Body of pancreas (tissue), 4 donors: Measurements from ENCODE around the gene IWS1. TPM values are rescaled to one million over a fixed set of nuclear protein-coding genes. Genes with fewer than 3 reads are reported as not detected.

Experiments
- ATAC-seq: fragments of 150-250 bp; one replicate; pipeline ENCODE4 v1.9.1; 2016
- DNase-seq, 4 donors: peaks; one replicate each; pipeline ENCODE4 v3.0.0-alpha.2; 2019
- H3K27ac ChIP-seq, 4 donors: fragments of 200-600 bp; sonication (generic); 1 replicate in 3 of 4; 2 replicates in 1 of 4; pipeline versions ENCODE4 v1.5.1 to v1.6.1; 2016 to 2019; ENCODE audit warnings: mild to moderate bottlenecking in 1 of 4, mixed read lengths in 1 of 4, moderate library complexity in 1 of 4
- H3K27me3 ChIP-seq, 2 donors: fragments of 200-600 bp; sonication (generic); one replicate each; pipeline ENCODE4 v1.6.0; 2016; ENCODE audit warnings: mild to moderate bottlenecking in 1 of 2
- H3K36me3 ChIP-seq, 2 donors: fragments of 200-600 bp; sonication (generic); replicated peaks in 1 of 2; 2 replicates each; pipeline ENCODE4 v1.5.1; 2016; ENCODE audit warnings: low read depth in 2 of 2; ENCODE audit not compliant: insufficient read depth in 1 of 2
- H3K4me1 ChIP-seq: fragments of 200-600 bp; sonication (generic); one replicate; pipeline ENCODE4 v1.6.0; 2016
- H3K4me3 ChIP-seq, 2 donors: fragments of 200-600 bp; sonication (generic); 1 replicate in 1 of 2; 2 replicates in 1 of 2; pipeline ENCODE4 v1.5.1; 2016 to 2019
- H3K9me3 ChIP-seq, 3 donors: fragments of 200-600 bp; sonication (generic); 1 replicate in 2 of 3; 2 replicates in 1 of 3; pipeline ENCODE4 v1.5.1; 2016
- POLR2A ChIP-seq, 3 donors: fragments of 450-650 bp; IDR thresholded peaks; one replicate each; pipeline ENCODE4 v1.6.1; 2016; ENCODE audit warnings: antibody characterized with exemption in 3 of 3, mild to moderate bottlenecking in 2 of 3
- WGBS, 2 donors: methylation state at CpG; one replicate each; pipeline ENCODE4 v1.1.5; 2017; 5-methylcytosine and 5-hydroxymethylcytosine counted together
- intact Hi-C: fragments of 100-400 bp; cut with DNase I; formaldehyde crosslinking; loops from one replicate; pipeline ENCODE4 v1.15.1; 2023
- total RNA-seq, 2 donors: library from RNA; depleted of rRNA; stranded (reverse); fragments of >200 nt; gene quantifications; one replicate each; pipeline ENCODE4 v1.1.0, GENCODE V29; 2016
- TF ChIP-seq, protein P1 (sequence below), 7 experiments: fragments of 450-650 bp in 4 of 7; fragments of 200-600 bp in 3 of 7; sonication (generic) in 3 of 7; IDR thresholded peaks; one replicate each; pipeline ENCODE4 v1.5.1; 2016 to 2019; ENCODE audit warnings: antibody characterized with exemption in 7 of 7

The IWS1 gene
- total RNA-seq, 2 donors from 2014 or later = 25.9 to 26.7 TPM

DNA sequence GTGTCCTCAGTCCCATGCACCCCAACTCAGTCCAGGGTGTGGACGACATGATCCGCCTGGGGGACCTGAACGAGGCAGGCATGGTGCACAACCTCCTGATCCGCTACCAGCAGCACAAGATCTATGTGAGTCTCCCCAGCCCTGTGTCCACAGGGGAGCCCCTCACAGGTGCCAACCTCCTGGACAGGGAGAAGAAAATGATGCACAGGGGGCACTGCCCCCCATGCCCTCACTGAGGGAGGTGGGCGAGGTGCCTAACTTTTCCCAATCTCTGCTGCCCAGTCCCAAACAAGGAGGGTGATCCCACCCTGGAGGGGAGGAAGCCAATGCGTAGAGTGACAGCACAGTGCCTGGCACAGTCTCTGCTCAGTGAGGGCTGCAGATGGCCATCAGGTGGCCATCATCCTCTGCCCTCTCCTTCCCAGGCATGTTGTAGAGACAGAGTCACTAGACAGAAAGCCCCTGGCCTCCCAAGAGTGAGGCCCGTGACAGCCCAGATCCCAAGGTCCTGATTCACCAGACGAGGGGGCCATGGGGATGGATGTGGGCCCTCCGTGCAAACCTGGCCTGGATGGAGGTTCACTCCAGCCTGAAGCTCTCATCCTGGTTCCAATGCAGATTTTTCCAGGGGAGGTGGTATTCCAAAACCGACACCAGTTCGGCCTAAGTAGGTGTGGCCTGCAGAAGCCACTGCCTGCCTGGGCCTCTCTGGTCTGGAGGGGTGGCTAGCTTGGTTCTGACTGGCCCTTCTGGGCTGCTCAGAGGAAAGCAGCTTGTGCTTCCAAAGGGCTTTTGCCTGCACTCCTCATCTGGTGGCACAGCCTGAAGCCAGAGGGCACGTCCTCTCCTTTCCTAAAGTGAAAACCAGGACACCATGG is 39.2 kb upstream of the IWS1 start:
- ATAC-seq = no peak
- H3K27me3 ChIP-seq = no peaks in the 10 kb centered on the region
- H3K36me3 ChIP-seq = no peaks in the 10 kb centered on the region
- no peaks in the 10 kb centered on the region for H3K9me3 ChIP-seq
- no peak overlapping the region for H3K27ac ChIP-seq
- intact Hi-C loops = no loop called here
- no peak for TF ChIP-seq POLR2A (IDR thresholded peaks at IDR 0.05)
- TF ChIP-seq, protein P1, sequence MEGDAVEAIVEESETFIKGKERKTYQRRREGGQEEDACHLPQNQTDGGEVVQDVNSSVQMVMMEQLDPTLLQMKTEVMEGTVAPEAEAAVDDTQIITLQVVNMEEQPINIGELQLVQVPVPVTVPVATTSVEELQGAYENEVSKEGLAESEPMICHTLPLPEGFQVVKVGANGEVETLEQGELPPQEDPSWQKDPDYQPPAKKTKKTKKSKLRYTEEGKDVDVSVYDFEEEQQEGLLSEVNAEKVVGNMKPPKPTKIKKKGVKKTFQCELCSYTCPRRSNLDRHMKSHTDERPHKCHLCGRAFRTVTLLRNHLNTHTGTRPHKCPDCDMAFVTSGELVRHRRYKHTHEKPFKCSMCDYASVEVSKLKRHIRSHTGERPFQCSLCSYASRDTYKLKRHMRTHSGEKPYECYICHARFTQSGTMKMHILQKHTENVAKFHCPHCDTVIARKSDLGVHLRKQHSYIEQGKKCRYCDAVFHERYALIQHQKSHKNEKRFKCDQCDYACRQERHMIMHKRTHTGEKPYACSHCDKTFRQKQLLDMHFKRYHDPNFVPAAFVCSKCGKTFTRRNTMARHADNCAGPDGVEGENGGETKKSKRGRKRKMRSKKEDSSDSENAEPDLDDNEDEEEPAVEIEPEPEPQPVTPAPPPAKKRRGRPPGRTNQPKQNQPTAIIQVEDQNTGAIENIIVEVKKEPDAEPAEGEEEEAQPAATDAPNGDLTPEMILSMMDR (IDR thresholded peaks at IDR 0.05) = no peak
- no peak for DNase-seq
- no peak overlapping the region for H3K4me3 ChIP-seq
- H3K4me1 ChIP-seq = no peaks in the 10 kb centered on the region
- WGBS, 2 donors = 93 to 94% methylated on average over 3 to 12 of the region's 12 CpGs

DNA sequence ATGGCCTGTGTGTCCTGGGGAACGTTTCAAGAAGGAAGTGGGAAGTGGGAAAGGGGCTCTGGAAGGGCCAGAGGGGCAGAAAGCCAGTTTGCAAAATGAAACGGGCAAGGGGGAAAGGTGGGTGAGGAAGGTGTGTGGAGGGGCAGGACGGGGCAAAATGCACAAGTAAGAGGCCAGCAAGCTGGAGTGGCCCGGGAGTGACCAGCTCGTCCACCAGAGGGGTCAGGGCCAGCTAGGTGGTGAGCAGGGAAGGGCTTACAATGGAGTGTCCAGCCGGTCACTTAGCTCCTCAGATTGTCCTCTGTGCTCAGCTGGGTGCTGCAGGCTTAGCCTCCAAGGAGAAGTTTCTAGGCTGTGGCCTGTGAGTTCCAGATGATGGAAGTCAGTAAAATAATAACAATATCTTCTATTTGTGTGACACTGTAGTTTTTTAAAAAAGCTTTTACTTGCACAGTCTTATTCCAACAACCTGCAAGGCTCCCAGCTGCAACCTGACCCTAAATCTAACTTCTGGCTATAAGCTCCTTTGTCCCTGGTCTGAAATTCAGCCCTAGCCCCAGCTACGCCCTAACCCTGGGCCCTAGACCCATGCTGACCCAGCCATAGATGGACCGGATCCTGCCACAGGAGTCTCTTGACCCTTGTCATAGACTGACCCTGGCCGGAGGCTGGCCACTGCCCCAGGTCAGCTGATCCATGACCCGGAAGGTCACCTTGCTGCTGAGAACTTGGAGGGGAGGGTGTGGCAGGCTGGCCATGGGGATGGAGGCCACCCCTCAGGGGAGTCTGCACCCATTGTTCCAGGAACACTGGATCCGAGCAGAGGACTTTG is 38.4 kb upstream of the IWS1 start:
- Histone ChIP-seq H3K9me3 (no peaks in the 10 kb centered on the region), H3K36me3 (no peaks in the 10 kb centered on the region), H3K4me1 (no peaks in the 10 kb centered on the region), H3K4me3 (no peak overlapping the region), H3K27me3 (no peaks in the 10 kb centered on the region), H3K27ac (no peak overlapping the region)
- TF ChIP-seq, protein P1 (IDR thresholded peaks at IDR 0.05) = no peak
- TF ChIP-seq POLR2A (IDR thresholded peaks at IDR 0.05) = no peak
- intact Hi-C loops = no loop called here
- 72 to 83% methylated on average over 7 to 11 of the region's 11 CpGs for WGBS, 2 donors
- ATAC-seq (no peak), DNase-seq (no peak)

DNA sequence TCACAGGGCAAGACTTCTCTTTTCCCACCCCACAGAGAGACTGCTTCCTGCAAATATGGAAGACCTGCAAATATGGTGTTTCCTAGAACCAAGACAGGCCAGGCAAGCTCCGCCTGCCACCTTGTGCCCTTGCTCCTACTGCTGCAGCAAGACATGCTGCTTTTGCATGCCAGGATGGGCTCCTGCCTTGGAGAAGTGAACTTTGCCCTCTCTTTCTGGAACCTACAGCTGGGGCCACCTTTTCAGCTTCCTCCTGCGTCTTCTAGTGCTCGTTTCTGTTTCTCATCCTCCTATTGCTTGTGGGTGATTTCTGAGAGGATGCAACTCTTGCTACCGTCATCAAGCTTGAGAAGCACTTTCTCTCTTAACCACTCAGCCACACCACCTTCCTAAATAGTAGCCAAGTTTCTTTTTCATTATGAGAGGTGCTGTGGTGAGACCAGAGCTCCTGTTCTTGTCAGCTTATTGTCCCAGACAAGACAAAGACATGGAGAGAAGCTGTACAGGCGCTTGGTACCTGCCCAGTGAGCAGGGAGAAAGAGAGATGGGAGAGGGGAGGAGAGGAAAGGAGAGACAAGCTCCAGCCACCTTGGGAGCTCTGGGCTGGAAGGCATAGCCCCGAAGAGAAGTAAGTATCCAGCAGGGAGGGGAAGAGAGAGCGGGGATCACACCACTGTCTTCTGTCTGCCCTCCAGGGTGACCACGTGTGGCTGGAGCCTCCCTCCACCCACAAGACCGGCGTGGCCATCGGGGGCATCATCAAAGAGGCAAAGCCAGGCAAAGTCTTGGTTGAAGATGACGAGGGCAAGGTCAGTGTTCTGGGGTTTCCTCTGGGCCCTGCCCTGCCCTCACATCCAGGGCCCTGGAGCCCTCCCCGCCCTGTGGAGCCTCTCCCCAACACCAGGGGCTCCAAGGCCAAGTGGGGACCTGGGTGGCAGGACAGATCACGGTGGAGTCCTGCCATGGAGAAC is 37.5 kb upstream of the IWS1 start:
- ATAC-seq (no peak), DNase-seq (no peak)
- intact Hi-C loops = no loop called here
- WGBS, 2 donors = 72 to 73% methylated on average over 14 of the region's 14 CpGs
- Histone ChIP-seq H3K27me3 (no peaks in the 10 kb centered on the region), H3K4me1 (no peaks in the 10 kb centered on the region), H3K27ac (no peak overlapping the region), H3K9me3 (no peaks in the 10 kb centered on the region), H3K36me3 (no peaks in the 10 kb centered on the region), H3K4me3 (no peak overlapping the region)
- TF ChIP-seq, protein P1 (IDR thresholded peaks at IDR 0.05) = no peak
- TF ChIP-seq POLR2A (IDR thresholded peaks at IDR 0.05) = no peak

DNA sequence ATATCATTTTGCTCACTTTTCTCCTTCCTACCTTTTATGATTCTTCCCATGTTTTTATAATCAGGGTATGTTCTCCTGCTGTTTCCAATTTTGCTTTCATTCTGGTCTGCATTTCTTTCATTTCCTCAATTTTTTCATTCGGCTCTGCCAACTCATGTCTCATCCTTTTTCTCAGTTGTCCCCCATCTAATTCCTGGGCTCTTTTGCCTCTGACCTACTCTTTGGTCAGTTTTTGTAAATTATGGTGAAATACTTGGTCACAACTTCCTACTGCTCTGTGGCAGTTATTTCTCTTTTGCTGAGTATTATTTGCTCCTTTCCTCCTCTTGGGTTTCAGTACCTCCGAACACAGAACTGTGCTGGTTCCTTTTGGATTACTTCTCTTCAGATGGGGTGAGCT is 36.6 kb upstream of the IWS1 start:
- ATAC-seq (no peak), DNase-seq (no peak)
- Histone ChIP-seq H3K27me3 (no peaks in the 10 kb centered on the region), H3K4me1 (no peaks in the 10 kb centered on the region), H3K27ac (no peak overlapping the region), H3K9me3 (no peaks in the 10 kb centered on the region), H3K36me3 (no peaks in the 10 kb centered on the region), H3K4me3 (no peak overlapping the region)
- intact Hi-C loops = no loop called here
- WGBS, 2 donors = 62 to 74% methylated on average over 2 of the region's 2 CpGs
- TF ChIP-seq, protein P1 (IDR thresholded peaks at IDR 0.05) = no peak
- TF ChIP-seq POLR2A (IDR thresholded peaks at IDR 0.05) = no peak
